Measurements from ENCODE around the gene NSUN6.

The NSUN6 gene, protein sequence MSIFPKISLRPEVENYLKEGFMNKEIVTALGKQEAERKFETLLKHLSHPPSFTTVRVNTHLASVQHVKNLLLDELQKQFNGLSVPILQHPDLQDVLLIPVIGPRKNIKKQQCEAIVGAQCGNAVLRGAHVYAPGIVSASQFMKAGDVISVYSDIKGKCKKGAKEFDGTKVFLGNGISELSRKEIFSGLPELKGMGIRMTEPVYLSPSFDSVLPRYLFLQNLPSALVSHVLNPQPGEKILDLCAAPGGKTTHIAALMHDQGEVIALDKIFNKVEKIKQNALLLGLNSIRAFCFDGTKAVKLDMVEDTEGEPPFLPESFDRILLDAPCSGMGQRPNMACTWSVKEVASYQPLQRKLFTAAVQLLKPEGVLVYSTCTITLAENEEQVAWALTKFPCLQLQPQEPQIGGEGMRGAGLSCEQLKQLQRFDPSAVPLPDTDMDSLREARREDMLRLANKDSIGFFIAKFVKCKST

DNA sequence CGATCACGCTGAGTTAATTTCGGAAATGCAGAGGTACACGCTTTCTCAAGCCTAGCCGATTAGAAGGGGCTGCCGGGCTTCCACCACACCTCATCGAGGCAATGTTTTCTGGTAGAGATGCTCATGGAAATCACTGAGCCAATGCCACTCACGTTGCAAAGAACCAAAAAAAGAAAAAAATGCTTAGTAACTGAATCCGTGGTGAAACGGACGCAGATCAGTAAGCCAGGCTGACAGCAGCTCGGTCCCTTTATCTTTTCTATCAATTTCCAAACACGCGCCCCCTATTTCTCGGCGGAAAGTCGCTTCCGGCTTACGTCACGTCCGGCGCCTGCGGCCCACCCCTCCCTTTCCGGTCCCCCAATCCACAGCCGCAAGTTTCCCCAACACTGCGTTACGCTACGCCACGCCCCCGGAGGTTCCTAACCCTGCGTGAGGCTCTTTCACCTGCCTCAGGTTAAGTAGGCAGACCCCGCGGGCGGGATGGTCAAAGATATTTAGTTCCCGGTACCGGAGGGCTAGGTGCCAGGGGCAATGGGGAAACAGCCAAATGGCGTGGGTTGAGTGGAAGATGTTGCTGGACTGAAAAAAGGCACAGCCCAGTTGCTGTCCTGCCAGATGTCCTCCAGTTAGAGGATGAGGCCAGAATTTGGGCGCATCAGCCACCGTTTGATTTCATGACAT is at the start of gene NSUN6:
Gene NSUN6 (minus strand): TSS at position 264 of the 684 bp plus-strand sequence. CDS start 384 bp downstream, outside the sequence.
- DNase-seq (ENCODE audit: low spot score): peak; percentile 95

DNA sequence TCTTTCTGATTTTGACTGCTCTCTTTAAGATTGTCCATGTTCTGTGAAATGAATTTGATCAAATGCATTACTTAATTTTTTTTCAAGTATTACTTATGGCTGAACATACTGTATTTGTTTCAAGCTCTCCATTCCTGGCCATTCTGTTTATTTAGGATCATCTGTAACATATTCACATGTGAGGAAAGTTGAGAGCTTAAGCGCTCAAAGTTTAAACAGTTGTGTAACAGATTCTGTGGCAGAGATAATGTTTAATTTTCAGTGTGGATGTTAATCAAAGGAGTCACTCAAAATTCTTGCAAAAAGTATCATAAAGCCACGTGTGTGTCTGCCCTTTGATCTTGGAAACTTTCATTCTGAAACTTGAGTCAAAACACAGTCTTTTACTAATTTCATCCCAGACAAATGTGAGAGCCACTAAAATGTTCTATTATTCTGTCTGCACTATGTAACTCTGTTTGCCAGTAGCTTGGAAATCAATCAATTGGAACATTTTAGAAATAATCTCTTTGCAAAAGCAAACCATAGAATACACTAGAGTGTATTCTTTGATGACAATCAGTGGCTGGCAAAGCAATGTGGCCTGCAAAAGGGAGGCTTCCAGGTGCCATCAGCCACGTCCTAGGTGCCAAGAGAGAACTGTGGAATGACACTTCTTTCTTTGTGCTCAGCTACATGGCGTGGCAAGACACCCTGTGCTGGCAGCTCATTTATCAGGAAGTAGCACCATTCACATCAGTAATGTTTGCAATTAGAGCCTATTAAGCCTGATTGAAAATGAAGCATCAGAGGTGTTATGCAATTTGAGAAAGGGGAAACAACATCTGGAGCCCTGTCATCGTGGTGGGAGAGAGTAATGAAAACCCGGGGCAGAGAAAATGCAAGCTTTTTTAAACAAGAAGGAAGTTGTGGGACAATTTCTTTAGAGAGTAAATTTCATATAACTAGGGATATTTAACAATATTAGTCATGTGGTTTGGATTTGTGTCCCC is 48.8 kb upstream of the NSUN6 start:
- no peak for DNase-seq (ENCODE audit: low spot score)

DNA sequence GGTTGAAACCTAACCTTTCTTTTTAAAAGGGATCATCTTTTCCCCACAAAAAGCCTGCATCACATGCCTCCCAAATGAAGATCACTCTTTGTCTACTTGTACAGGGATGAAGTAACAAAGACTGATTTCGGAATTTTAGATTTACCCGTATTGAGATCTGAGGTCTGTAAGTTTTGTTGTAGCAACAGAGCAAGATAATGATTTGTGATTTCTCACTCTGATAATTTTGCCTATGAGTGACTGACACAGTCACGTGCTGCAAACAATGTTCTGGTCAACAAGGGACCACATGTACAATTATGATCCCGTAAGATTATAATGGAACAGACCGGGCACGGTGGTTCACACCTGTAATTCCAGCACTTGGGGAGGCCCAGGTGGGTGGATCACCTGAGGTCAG is 39.2 kb upstream of the NSUN6 start:
- no peak for DNase-seq (ENCODE audit: low spot score)

DNA sequence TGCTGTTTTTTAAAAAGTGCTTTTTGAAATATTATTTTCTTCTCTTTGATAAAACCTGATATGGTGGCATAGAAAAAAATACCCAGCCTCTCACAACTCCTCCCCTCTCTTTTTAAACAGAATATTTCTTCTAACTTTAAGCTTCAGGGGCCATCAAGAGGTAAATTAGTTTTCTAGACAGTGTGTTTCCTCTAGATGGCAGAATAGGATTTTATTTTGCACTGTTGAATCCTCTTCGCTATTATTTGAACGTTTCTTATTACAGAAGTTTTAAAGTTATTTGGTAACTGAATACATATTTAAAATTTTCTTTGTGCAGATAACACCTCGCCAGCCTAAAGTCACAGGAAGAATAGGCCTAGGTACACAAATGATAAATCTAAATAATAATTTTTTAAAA is 38.1 kb upstream of the NSUN6 start:
- no peak for DNase-seq (ENCODE audit: low spot score)

DNA sequence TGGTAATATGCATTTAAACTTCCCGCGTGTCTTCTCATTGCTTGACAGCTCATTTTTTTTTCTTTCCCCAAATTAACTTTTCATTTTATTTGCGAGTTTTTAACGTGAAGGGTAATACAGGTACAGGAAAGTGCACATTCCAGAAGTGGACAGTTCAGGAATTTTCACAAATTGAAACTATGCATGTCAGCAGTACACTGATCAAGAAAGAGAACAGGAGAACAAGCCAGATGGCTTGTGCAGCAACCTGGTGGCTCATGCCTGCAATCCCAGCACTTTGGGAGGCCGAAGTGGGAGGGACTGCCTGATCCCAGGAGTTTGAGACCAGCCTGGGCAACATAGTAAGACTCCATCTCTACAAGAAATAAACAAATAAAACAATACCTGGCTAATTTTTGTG is 36.3 kb upstream of the NSUN6 start:
- DNase-seq (ENCODE audit: low spot score): no peak

DNA sequence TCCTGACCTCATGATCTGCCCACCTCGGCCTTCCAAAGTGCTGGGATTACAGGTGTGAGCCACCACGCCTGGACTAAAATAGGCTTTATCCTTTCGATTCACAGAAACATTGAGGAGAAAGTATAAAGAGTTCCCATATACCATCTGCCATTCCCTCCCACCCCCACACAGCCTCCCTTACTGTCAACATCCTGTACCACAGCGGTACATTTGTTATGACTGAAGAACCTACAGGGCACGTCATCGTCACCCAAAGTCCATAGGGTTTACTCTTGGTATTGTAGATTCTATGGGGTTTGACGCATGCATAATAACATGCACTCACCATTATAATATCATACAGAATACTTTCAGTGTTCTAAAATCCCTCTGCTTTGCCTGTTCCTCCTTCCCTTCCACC is 35.8 kb upstream of the NSUN6 start:
- DNase-seq (ENCODE audit: low spot score): no peak

DNA sequence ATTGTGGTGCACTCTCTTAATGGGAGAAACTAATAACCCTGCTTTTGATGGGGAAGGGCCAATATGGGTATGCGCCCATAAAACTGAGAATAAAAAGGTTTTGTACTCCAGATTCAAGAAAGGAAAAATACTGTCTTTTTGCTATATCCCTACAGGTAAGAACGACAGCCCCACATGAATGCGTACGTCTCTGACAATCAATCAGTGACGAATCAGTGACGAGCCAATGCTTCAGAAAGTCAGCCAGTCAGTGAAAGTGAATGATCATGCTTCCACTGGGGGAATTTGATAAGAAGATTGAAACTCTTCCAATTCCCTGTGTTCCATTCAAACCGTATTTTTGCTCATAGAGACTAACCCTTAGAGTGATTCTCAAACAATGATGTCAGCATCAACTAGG is 34.2 kb upstream of the NSUN6 start:
- no peak for DNase-seq (ENCODE audit: low spot score)

DNA sequence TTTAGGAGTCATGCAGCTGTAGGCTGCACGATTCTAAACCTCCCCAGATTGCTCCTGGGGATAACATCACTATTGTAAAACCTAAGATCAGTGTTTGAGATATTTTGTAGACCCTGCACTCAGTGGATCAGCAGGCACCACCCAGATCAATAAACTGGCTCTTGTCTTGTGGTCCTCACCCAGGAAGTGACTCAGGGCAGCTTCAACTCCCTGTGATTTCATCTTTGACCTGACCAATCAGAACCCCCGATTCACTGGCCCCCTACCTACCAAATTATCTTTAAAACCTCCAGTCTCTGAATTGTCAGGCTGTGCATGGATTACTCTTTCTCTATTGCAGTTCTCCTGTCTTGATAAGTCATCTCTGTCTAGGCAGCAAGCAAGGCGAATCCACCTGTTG is 33.6 kb upstream of the NSUN6 start:
- DNase-seq (ENCODE audit: low spot score): no peak

DNA sequence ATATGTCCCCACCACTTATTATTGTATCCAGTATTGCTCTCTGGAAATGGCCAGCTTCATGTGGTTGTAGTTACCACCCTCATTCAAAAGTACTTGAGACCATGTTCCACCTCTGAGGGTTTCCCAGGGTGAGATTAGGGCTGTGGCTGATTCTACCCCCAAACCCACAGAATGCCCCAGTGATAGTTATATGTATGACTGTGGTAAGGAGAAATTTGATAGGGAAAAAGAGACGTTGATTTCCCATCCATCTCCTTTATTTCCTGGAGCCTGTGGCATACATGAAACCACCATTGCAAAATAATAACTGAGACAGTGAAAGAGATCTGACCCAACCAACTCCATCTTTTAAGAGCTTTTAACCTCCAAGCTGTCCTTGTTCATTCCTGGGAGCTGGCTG is 33.0 kb upstream of the NSUN6 start:
- DNase-seq (ENCODE audit: low spot score): no peak

DNA sequence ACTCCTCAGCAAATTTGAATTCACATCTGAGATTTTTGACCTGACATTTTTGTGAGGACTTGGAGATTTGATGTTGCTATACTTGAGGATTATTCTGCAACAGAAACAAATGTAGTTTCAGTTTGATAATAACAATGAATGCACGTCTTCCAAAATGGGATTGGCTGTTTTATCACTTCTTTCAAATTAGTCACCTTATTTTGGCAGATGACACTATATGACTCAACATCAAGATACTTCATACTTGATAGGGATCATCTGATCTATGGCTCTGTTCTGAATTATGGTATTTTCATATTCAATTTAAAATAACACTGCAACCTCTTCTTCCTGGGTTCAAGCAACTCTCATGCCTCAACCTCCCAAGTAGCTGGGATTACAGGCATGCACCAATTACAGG is 32.0 kb upstream of the NSUN6 start:
- no peak for DNase-seq (ENCODE audit: low spot score)

DNA sequence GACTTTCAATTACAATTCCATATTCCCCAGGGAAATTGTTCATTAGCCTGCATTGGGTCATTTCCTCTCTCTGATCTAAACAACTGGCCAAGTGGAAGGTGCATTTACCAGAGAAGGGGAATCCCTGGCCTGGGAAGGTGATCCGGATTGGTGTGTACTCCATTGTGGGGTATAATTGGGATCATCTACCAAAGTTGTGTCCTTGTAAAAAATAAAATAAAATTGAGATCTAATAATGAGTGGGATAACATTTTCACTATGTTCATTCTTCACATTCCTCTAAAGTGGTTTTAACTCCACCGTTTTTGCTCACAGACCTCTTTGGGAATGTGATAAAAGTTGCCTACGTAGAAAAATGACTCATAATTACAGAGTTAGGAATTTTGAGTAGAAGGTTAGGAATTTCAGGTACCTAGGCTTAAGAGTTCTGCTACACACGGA is 30.6 kb upstream of the NSUN6 start:
- DNase-seq (ENCODE audit: low spot score): no peak

DNA sequence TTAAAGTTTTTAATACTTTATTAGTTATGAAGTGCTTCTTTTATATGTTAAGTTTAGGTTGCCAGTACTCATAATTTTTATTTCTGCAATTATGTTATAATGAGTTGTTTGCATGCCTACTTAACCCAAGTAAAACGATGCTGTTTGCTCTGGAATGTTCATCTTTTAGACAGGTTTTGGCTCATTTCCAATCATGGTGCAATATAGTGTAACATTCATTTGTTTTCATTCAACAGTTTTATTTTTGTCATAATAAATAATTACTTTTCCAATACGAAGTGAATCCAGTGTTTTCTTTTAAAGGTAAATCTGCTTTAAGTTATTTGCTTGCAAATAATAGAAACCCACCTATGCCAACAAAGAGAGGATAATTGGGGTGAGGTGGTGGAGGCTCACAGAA is 30.0 kb upstream of the NSUN6 start:
- no peak for DNase-seq (ENCODE audit: low spot score)

DNA sequence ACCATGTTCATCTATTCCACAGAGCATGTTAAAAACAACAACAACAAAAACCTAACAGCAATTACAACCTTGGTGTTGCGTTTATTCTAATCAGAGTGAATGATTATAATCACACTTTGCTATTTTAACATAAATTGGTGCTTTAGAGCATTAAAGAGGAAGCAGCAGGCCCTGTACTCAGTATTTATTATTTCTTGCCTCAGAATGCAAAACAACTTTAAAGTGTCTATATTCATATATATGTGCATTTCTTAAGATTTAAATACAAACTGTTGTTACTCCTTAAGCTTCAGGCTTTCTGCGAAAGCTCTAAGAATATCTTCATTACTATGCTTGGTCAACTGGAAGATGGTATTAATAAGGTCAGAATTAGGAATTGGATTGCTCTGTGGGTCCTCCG is 29.4 kb upstream of the NSUN6 start:
- no peak for DNase-seq (ENCODE audit: low spot score)

DNA sequence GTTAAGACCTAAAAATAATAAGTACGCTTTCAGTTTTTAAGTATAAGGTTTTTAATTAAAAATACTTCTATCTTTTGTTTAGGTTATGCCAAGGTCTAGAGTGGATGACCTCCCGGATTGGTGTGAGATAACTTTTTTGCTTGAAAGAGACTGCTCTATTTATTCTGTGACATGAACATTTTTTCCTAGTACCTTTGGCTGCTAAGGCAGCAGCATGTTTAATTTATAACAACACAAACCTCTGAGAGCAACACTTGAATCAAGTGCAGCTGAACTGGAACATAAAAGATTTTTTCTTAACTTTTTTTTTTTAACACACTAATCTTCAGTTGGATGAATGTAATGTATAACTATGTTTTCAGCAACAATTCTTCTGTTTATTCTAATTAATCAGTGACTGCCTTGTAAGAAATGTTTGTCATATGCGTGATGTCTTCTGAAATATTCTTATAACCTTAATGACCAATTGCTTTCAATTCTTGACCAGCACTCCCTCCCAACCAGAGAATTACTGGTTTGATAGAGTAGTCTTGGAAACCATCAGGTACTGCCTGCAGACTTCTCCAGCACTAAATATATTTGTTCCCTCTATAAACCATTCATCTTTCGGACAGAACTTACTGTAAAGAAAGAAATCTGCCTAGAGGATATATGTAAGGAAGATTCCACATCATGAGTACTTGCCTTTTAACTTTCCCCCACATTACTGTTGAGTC is 23.9 kb upstream of the NSUN6 start:
- DNase-seq (ENCODE audit: low spot score): no peak

DNA sequence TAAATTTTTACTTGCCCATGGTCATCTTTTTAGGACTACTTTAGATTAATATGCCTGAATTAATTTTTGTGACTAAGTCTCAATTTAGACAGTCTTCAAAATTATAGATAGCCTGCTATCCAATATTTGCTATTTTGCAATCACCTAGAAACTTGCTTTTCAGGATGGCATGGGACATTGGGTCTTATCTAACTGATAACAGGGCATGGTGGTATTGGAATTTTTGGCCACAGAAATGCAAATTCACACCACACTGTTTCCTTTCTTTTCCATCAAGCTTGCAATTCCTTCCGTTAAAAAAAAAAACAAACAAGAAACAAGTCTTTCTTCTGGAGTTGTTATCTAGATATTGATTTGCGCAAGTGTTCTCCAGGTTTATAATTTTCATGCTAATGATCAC is 16.6 kb upstream of the NSUN6 start:
- no peak for DNase-seq (ENCODE audit: low spot score)

DNA sequence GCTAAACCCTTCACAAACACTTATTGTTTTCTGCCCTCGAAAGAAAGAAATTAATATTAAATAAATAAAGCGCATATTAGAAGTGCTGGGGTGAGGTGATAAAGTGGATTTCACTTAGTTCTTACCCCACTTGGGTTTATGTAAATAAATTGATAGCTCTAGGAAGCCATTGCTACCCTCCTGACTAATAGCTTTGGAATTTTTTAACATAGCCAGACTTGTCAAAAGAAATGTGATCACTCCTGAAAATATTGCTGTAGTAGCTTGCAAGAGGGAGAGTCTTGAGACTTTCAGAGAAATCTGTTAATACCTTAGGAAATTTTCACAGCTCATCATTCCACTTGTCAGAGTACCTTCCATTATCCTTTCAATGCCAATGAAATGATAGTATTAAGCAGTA is 15.4 kb upstream of the NSUN6 start:
- DNase-seq (ENCODE audit: low spot score): no peak

DNA sequence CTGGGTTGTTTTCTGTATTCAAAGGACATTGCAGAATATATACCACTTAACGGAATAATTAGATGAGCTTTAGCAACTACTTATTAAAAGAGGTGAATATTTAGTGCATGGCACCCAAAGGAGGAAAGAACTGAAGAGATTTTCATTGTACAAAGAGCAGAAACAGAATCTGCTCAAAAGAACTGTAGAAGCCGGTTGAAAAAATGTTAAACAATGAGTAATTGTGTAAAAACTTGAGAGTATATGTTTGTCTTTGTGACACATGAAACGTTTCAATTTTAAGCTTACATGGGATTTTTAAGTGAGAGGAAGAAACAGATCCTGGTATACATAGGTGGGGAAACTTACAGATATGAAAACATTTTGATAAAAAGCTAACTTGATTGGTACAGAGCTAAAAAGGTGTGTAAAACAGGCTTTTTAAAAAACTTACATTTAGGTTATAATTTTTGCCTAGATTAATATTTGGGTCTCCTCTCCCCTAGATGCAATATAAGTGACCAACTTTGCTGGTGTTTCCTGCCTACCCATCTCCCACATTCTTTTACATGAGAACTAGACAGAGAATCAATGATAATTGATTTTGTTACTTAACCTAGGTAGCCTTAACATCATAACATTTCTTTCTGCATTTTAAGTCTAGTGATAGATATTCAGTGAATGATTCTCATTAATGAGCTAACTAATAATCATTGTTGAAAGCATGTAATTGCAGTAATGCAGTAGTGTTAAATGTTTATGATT is 14.6 kb upstream of the NSUN6 start:
- no peak for DNase-seq (ENCODE audit: low spot score)

DNA sequence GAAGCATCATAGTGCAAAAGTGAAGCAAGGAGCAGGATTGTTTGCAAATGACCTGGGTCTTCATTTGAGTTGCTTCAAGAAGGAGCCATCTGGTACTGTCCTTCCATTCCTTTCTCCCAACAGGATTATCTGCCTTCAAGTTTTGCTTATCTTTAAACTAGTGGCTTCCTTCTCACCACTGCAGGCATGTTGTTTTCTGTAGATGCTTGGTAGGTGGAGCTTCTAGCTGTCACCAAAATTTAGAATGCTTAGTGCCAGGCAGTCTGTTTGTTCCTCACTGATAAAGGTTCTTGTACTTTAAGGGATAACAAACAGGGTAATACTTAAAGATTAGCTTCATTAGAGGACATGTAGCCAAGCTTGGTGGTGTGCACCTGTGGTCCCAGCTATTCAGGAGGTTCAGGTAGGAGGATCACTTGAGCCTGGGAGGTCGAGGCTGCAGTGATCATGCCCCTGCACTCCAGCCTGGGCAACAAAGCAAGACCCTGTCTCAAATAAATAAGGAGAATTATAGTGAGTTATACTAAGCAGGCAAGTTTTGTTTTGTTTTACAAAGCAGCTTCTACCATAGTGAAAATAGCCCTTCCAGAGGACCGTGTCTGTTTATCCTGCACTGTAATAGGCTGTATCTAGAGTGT is 13.6 kb upstream of the NSUN6 start:
- peak; percentile 45 for DNase-seq (ENCODE audit: low spot score)

DNA sequence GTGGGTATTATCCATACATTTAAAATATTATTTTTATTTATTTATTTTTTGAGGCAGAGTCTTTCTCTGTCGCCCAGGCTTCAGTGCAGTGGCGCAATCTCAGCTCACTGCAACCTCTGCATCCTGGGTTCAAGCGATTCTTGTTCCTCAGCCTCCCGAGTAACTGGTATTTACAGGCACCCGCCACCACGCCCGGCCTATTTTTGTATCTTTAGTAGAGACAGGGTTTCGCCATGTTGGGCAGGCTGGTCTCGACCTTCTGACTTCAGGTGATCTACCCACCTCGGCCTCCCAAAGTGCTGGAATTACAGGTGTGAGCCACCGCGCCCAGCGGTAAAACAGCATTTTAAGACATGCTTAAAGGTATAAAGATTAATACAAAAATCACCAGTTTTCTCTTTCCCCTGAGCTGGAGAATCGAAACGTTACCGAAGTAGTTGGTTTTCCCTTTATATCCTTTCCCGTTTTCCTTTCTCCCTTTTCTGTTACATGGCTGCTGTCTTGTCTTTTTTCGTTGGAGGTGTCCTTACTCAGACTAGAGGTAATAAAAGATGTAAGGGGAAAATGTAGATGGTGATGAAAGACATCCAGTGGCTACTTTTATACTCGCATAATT is 9.5 kb upstream of the NSUN6 start:
- DNase-seq (ENCODE audit: low spot score): no peak
